HepG2 (cell line): ENCODE data around the gene MYORG.

Experiments
- CEBPB ChIP-seq: IDR thresholded peaks from 2 replicates; pipeline ENCODE4 v1.6.1; 2011; ENCODE audit warnings: low read depth, low read length, improper control_type of control experiment, borderline replicate concordance
- TF ChIP-seq, protein P1 (sequence below): sonication (generic); formaldehyde crosslinking; IDR thresholded peaks from 2 replicates; pipeline ENCODE4 v1.4.0; 2020; ENCODE audit warnings: low read depth, mild to moderate bottlenecking, missing genetic modification reagents
- TF ChIP-seq, protein P2 (sequence below): sonication (generic); formaldehyde crosslinking; IDR thresholded peaks from 2 replicates; pipeline ENCODE4 v1.5.0; 2020; ENCODE audit warnings: mild to moderate bottlenecking, missing genetic modification reagents, moderate library complexity
- TF ChIP-seq, protein P3 (sequence below), 2 experiments: sonication (generic) in 1 of 2; formaldehyde crosslinking in 1 of 2; IDR thresholded peaks; 2 replicates each; pipeline versions ENCODE4 v1.4.0 to v1.6.1; 2018 to 2020; ENCODE audit warnings: missing genetic modification reagents in 2 of 2, borderline replicate concordance in 1 of 2, low read depth in 1 of 2, mild to moderate bottlenecking in 1 of 2, missing biosample characterization in 1 of 2

GRCh38 chr9:34334916-34335315 is 41.8 kb downstream of the MYORG start:
- TF ChIP-seq, protein P1, sequence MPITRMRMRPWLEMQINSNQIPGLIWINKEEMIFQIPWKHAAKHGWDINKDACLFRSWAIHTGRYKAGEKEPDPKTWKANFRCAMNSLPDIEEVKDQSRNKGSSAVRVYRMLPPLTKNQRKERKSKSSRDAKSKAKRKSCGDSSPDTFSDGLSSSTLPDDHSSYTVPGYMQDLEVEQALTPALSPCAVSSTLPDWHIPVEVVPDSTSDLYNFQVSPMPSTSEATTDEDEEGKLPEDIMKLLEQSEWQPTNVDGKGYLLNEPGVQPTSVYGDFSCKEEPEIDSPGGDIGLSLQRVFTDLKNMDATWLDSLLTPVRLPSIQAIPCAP (CRISPR knock-in tag): no peak
- TF ChIP-seq, protein P2, sequence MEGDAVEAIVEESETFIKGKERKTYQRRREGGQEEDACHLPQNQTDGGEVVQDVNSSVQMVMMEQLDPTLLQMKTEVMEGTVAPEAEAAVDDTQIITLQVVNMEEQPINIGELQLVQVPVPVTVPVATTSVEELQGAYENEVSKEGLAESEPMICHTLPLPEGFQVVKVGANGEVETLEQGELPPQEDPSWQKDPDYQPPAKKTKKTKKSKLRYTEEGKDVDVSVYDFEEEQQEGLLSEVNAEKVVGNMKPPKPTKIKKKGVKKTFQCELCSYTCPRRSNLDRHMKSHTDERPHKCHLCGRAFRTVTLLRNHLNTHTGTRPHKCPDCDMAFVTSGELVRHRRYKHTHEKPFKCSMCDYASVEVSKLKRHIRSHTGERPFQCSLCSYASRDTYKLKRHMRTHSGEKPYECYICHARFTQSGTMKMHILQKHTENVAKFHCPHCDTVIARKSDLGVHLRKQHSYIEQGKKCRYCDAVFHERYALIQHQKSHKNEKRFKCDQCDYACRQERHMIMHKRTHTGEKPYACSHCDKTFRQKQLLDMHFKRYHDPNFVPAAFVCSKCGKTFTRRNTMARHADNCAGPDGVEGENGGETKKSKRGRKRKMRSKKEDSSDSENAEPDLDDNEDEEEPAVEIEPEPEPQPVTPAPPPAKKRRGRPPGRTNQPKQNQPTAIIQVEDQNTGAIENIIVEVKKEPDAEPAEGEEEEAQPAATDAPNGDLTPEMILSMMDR: no peak
- TF ChIP-seq CEBPB: no peak
- TF ChIP-seq, protein P3, sequence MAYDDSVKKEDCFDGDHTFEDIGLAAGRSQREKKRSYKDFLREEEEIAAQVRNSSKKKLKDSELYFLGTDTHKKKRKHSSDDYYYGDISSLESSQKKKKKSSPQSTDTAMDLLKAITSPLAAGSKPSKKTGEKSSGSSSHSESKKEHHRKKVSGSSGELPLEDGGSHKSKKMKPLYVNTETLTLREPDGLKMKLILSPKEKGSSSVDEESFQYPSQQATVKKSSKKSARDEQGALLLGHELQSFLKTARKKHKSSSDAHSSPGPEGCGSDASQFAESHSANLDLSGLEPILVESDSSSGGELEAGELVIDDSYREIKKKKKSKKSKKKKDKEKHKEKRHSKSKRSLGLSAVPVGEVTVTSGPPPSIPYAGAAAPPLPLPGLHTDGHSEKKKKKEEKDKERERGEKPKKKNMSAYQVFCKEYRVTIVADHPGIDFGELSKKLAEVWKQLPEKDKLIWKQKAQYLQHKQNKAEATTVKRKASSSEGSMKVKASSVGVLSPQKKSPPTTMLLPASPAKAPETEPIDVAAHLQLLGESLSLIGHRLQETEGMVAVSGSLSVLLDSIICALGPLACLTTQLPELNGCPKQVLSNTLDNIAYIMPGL (CRISPR knock-in tag; IDR thresholded peaks at IDR 0.05; ENCODE audit: borderline replicate concordance in 1 of 2, low read depth in 1 of 2): no peak
